Measurements from ENCODE around the gene SMYD3. TPM values are rescaled to one million over a fixed set of nuclear protein-coding genes. Genes with fewer than 3 reads are reported as not detected.

Gene SMYD3
- total RNA-seq, 1 experiment from 2014 or later = 35.1 TPM

DNA sequence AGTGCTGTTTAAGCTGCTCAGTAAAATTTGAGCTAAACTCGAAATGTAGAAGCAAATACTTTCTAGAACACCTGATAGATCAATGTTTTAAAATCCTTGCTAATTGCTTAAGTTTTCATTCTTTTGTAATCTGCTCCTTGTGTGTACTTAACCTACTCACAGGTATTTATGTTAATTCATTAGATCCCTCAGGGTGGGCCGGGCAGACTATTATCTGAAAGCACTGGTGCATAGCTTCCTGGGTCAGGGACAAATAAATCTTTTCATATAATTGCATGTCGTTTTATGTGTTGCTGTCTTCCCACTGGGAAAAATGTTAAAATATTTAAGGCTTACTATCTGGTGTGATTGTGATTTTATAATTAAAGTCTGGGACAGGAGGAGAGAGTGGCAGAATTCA is 440.5 kb downstream of the SMYD3 start:
- CTCF ChIA-PET = no interaction called here
- H3K27ac Mint-ChIP-seq (ENCODE audit: unreplicated experiment) = no peak overlapping the region
- TF ChIP-seq, protein P1, sequence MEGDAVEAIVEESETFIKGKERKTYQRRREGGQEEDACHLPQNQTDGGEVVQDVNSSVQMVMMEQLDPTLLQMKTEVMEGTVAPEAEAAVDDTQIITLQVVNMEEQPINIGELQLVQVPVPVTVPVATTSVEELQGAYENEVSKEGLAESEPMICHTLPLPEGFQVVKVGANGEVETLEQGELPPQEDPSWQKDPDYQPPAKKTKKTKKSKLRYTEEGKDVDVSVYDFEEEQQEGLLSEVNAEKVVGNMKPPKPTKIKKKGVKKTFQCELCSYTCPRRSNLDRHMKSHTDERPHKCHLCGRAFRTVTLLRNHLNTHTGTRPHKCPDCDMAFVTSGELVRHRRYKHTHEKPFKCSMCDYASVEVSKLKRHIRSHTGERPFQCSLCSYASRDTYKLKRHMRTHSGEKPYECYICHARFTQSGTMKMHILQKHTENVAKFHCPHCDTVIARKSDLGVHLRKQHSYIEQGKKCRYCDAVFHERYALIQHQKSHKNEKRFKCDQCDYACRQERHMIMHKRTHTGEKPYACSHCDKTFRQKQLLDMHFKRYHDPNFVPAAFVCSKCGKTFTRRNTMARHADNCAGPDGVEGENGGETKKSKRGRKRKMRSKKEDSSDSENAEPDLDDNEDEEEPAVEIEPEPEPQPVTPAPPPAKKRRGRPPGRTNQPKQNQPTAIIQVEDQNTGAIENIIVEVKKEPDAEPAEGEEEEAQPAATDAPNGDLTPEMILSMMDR (IDR thresholded peaks at IDR 0.05; ENCODE audit: unreplicated experiment) = no peak
- H3K36me3 Mint-ChIP-seq (ENCODE audit: insufficient read depth, unreplicated experiment) = no peaks in the 10 kb centered on the region
- no peaks in the 10 kb centered on the region for H3K27me3 Mint-ChIP-seq (ENCODE audit: unreplicated experiment)
- no peak overlapping the region for H3K4me3 Mint-ChIP-seq (ENCODE audit: low read depth, unreplicated experiment)
- H3K9me3 Mint-ChIP-seq (ENCODE audit: low read depth, unreplicated experiment) = no peaks in the 10 kb centered on the region
- no TSS peak for BruUV-seq (replicated peaks)
- no peak for DNase-seq
- H3K4me1 Mint-ChIP-seq (ENCODE audit: low read depth, unreplicated experiment) = no peaks in the 10 kb centered on the region
- intact Hi-C loops (cut with micrococcal nuclease; ENCODE audit: unreplicated experiment) = no loop called here

DNA sequence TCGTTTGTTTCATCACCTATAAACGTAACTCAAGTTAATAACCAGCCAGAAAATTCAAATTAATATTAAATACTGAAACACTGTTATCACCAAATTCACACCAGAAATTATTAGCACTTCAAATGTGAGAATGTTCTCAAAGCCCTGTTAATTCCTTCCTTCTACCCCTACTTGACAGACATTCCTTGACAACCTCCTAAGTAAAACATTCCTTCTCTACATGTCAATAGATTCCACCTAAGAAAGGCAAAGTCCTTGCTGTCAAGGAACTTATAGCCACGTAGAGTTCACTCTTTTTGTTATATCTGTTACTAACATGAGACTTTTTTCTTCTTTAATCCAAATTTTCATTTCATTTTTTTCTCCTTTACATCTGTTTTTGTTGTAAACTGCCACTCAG is 441.5 kb downstream of the SMYD3 start:
- Mint-ChIP-seq H3K36me3 (ENCODE audit: insufficient read depth, unreplicated experiment) (no peaks in the 10 kb centered on the region), H3K9me3 (ENCODE audit: low read depth, unreplicated experiment) (no peaks in the 10 kb centered on the region), H3K4me1 (ENCODE audit: low read depth, unreplicated experiment) (no peaks in the 10 kb centered on the region), H3K4me3 (ENCODE audit: low read depth, unreplicated experiment) (no peak overlapping the region), H3K27ac (ENCODE audit: unreplicated experiment) (no peak overlapping the region), H3K27me3 (ENCODE audit: unreplicated experiment) (no peaks in the 10 kb centered on the region)
- no TSS peak for BruUV-seq (replicated peaks)
- intact Hi-C loops (cut with micrococcal nuclease; ENCODE audit: unreplicated experiment) = no loop called here
- CTCF ChIA-PET = no interaction called here
- TF ChIP-seq, protein P1 (IDR thresholded peaks at IDR 0.05; ENCODE audit: unreplicated experiment) = no peak
- no peak for DNase-seq

DNA sequence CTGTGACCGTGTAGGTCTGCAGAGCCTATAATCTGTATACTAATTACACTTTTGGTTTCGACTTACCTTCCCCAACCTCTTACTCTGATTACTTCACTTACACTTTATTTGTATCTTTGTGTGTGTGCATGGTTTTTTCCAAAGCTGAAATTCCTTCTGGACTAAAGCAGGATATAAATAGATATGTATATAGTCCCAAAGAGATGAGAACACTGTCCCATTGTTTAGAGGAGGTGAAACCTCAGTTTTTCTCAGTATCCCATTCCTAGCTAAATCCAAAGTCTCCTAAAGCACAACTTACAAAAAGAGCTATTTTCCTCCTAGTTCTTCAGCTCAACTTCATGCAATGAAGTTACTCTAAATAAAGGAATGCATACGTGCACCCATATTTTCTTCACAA is 442.2 kb downstream of the SMYD3 start:
- intact Hi-C loops (cut with micrococcal nuclease; ENCODE audit: unreplicated experiment) = no loop called here
- Mint-ChIP-seq H3K9me3 (ENCODE audit: low read depth, unreplicated experiment) (no peaks in the 10 kb centered on the region), H3K27me3 (ENCODE audit: unreplicated experiment) (no peaks in the 10 kb centered on the region), H3K27ac (ENCODE audit: unreplicated experiment) (no peak overlapping the region), H3K4me3 (ENCODE audit: low read depth, unreplicated experiment) (no peak overlapping the region), H3K36me3 (ENCODE audit: insufficient read depth, unreplicated experiment) (no peaks in the 10 kb centered on the region), H3K4me1 (ENCODE audit: low read depth, unreplicated experiment) (no peaks in the 10 kb centered on the region)
- DNase-seq = no peak
- CTCF ChIA-PET = no interaction called here
- TF ChIP-seq, protein P1 (IDR thresholded peaks at IDR 0.05; ENCODE audit: unreplicated experiment) = no peak
- no TSS peak for BruUV-seq (replicated peaks)

DNA sequence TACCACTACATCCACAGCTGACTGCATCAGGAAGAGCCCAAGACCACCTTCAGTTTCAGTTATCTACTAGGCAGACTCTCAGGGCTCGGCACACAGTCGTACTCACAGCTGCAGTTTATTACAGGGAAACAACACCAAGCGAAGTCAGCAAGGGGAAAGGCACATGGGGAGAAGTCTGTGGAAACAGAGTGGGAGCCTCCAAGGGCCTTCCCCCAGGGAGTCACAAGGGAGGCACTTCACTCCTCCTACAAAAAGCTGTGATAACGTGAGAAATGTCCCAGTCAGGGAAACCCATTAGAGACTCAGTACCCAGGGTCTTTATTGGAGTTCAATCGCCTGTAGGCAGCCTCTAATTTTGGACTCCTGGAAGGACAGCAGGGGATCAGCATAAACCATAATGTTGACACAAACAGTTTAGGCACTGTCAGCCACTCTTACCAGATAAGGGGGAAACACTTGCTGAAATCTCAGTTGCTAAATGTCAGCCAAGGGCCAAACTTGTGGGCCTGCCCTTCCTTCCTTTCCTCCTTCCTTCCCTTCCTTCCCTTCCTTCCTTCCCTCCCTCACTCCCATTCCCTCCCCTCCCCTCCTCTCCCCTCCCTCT is 444.0 kb downstream of the SMYD3 start:
- no TSS peak for BruUV-seq (replicated peaks)
- no peaks in the 10 kb centered on the region for H3K27me3 Mint-ChIP-seq (ENCODE audit: unreplicated experiment)
- no peaks in the 10 kb centered on the region for H3K9me3 Mint-ChIP-seq (ENCODE audit: low read depth, unreplicated experiment)
- TF ChIP-seq, protein P1 (IDR thresholded peaks at IDR 0.05; ENCODE audit: unreplicated experiment) = no peak
- no peak for DNase-seq
- CTCF ChIA-PET = no interaction called here
- intact Hi-C loops (cut with micrococcal nuclease; ENCODE audit: unreplicated experiment) = no loop called here
- no peak overlapping the region for H3K27ac Mint-ChIP-seq (ENCODE audit: unreplicated experiment)
- H3K4me3 Mint-ChIP-seq (ENCODE audit: low read depth, unreplicated experiment) = no peak overlapping the region
- no peaks in the 10 kb centered on the region for H3K4me1 Mint-ChIP-seq (ENCODE audit: low read depth, unreplicated experiment)
- no peaks in the 10 kb centered on the region for H3K36me3 Mint-ChIP-seq (ENCODE audit: insufficient read depth, unreplicated experiment)
